SH-SY5Y (cell line): ENCODE measurements around the gene SORBS2.

ENCODE experiments used
- GATA2 ChIP-seq: IDR thresholded peaks from 2 replicates; pipeline ENCODE4 v1.6.1; 2011; ENCODE audit warnings: mild to moderate bottlenecking, low read depth, low read length
- GATA3 ChIP-seq: IDR thresholded peaks from 2 replicates; pipeline ENCODE4 v1.6.1; 2011; ENCODE audit warnings: low read depth, mild to moderate bottlenecking, low read length, moderate library complexity

Gene SORBS2

DNA sequence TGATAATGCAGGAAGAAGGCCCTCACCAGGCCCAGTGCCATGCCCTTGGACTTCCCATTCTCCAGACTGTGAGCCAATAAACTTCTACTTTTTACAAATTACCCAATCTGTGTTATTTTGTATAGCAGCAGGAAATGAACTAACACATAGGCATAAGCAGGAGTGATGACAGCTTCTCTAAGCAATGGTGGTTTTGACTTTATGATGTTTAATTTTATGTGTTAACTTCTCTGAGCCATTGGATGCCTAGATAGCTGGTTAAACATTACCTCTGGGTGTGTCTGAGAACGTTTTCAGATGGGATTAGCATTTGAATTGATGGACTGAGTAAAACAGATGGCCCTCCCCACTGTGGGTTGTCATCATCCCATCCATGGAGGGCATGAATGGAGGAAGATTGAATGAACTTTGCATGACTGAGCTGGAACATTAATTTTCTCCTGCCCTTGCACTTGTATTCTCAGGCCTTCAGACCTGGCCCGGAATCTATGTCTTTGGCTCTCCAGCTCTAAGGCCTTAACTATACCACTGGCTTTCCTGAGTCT lies 262.8 kb downstream of the SORBS2 start:
- TF ChIP-seq GATA3: no peak
- TF ChIP-seq GATA2: no peak

DNA sequence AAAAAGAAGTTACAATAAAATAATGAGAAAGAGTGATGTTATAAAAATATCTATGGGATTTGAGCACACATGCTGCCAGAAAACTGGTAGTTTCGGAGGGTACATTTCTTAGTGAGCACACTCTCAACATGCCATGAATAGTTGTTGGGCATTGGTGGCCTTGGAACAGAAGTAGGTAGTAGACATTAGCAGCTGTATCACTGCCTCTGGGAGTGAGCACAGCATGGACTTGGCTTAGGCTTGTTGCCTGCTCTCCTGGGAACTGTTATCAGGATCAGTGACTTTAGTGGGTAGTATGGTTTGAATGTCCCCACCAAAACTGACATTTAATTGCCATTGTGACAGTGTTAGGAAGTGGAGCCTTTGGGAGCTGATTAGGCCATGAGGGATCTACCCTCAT lies 263.4 kb downstream of the SORBS2 start:
- no peak for TF ChIP-seq GATA2
- TF ChIP-seq GATA3: no peak

DNA sequence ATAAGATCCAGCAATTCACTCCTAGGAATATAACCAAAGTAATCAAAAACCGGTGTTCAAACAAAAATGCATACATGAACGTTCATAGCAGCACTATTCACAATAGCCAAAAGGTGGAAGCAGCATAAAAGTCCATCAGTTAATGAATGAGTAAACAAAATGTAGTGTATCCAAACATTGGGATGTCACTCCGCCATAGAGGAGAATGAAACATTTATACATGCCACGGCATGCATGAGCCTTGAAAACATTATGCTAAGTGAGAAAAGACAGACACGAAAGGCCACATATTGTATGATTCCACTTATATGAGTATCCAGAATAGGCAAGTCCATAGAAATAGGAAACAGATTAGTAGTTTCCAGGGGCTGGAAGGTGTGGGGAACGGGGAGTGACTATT lies 265.7 kb downstream of the SORBS2 start:
- TF ChIP-seq GATA2 (no peak), GATA3 (no peak)

DNA sequence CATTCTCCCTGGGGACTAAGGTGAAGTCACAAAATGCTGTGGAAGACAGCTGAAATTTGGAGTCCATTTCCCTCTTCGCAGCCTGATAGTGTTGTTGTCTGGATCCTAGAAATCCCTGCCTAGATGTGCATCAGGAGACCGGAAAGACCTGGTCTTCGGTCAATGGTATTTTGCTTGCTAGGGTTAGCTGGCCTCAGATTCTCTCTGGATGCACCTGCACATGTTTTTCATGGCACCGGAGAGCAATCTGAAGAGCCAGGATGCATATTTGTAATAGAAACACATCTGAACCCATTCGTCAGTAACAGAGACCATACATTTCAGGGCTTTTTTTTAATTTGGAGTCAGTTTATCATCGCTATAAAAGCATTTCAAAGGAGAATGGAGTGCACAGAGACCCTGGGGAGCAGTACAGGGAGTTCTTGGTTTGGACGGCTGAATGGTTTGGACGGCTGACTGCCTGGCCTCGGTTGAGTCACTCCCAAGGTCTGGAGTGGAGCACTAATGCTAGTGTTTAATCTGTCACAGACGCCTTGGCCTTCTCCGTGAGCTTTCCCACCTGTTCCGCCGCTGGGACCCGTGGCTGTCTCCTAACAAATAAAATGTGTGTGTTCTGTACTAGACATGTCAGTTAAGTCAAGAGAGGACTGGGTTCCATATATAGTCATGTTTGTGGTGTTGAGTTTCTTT lies 269.2 kb downstream of the SORBS2 start:
- TF ChIP-seq GATA3 (no peak), GATA2 (no peak)

DNA sequence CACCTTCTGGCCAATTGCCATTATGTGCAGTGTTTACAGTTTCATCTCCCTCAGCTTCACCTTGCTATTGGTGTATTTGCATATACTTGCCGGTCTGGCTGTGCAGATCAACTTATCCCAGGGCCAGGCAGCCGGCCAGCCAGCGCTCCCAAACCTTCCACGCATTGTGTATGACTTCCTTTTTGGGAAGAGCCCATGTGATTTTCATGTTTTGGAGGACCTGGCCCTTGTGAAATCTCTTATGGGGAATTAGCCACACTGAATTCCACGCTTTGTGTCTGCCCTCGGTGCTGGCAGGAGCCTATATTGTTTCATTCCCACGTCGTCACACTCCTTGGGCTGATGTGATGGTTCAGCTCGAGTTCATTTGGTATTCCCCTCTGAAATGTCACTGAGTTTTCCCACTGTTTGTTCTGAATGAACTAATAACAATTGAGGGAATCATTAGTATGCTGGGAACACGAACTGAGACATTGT lies 270.7 kb downstream of the SORBS2 start:
- no peak for TF ChIP-seq GATA3

DNA sequence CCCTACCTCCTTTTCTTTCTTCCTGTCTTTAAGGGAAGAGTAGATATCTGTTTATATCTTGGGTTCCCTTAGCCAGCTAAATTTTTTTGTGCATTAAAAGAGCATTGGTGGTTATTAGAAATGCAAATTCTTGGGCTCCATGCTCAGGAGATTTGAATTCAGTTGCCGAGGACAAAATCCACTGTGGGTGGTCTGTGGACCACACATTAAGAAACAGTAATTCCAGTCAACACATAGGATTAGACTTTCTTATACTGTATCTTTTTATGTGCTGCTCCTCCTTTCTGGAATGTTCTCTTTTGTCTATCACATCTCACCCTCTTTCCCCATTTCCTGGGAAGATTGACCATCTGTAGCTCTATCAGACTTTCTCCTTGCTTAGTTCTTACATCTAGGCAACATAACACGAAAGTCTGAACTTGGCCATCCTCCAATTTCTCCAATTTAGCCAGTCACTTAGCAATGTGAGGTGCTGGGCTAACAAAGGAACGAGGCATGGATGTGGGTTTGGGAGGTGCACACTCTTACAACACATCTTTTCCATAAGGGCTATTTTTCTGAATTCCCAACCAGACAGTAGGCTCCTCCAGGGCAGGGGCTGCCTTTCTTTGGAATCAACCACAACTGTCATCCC lies 271.4 kb downstream of the SORBS2 start:
- TF ChIP-seq GATA2 (no peak), GATA3 (no peak)

DNA sequence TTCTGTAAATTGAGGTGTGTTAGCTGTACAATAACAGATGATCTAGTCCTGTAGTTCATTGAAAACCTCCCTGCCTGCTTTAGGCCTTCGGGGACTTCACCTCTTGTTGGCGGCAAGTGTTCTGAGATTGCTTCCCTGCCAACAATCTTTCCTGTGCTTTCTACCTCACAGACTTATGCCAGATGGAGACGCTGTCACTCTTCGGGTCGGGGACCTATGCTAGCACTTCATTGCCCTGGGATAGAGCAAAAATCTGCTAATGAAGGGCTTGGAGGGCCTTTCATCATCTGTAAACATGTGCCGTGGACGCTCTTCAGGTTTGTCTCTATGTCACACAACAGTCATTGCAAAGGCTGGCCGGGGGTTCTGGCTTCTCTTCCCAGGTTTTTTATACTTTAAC lies 272.0 kb downstream of the SORBS2 start:
- TF ChIP-seq GATA2 (no peak), GATA3 (no peak)

DNA sequence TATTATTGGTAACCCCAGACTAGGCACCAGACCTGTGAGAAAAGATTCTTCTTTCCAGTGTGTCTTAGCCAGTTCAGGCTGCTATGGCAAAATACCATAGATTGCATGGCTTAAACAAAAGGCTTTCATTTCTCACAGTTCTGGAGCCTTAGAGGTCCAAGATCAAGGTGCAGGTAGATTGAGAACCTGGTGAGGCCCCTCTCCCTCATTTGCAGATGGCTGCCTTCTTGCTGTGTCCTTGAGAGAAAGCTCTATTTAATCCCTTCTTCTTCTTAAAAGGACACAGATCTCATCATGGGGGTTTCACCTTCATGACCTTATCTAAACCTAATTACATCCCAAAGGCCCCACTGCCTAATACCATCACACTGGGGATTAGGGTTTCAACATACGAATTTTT lies 273.2 kb downstream of the SORBS2 start:
- TF ChIP-seq GATA3: no peak
- TF ChIP-seq GATA2: no peak

DNA sequence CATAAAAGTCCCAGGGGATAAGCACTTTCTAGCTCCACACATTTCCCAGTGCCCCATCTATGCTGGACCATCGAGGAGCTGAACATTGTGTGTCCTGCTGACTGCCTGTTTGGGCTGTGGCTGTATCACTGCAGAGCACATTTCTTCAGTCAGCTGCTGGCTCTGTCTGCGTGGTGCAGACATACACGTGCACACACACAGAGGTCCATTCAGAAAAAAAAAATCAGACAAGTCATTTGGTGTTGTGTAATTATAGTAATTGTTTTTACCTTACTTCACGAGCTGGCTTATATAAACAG lies 275.6 kb downstream of the SORBS2 start:
- no peak for TF ChIP-seq GATA2
- TF ChIP-seq GATA3: no peak

DNA sequence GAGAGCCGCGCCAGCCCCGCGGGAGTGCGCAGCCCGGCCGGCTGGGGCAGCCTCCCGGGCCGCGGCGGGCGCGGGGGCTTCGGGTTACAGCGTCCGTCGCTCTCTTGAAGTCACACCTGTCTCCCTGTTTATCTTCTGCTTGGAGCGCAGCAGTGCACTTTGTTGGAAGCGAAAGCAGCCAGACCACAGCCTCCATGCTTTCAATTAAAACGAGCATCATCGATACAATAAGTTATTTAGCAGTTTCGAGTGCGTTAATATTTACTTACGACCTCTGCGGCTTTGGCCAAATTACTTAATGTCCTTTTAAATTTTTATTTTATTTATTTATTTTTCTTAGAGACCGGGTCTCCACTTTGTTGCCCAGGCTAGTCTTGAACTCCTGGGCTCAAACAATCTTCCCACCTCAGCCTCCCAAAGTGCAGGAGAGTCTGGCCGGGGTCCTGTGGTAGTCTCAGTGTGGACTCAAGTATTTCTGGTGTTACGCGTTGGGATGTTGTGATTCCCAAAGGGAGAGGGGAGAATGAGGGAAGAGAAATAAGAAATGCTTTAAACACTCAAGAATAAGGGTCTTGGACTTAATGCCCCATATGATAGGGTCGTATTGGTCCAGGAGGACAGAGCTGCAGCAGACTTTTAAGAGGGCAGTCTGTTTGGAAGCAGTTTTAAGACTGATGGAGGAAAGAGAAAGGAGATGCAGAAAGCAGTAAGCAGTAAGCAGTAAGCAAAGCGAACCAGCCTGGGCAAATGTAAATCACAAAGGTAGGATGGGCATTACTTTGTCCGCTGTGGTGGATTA lies 276.2 kb downstream of the SORBS2 start:
- TF ChIP-seq GATA2: no peak
- TF ChIP-seq GATA3: no peak
